Melanocyte of skin (primary cell): ENCODE results near the gene OR2A42. TPM values are rescaled to one million over a fixed set of nuclear protein-coding genes. Genes with fewer than 3 reads are reported as not detected.

Source experiments
- total RNA-seq, 2 donors: library from RNA; depleted of rRNA; stranded (reverse); fragments of >200 nt; gene quantifications; 2 replicates each; pipeline ENCODE4 v1.2.3, GENCODE V29; 2012

The OR2A42 gene
- not detected for total RNA-seq

GRCh38 chr7:144239365-144239764, at the start of gene OR2A42:
Gene OR2A42 (minus strand): TSS chr7:144239605. CDS start chr7:144232843, 6,762 bp downstream.

GRCh38 chr7:144269188-144269587, 29.8 kb upstream of the OR2A42 start, which contains the start of gene CTAGE8:
Gene CTAGE8 (minus strand): TSS chr7:144269288. CDS start chr7:144269250, 38 bp downstream.

GRCh38 chr7:144264692-144265091, 25.3 kb upstream of the OR2A42 start, which contains the start of gene OR2A7:
Gene OR2A7 (minus strand): TSS chr7:144264792. CDS start chr7:144259628, 5,164 bp downstream.

GRCh38 chr7:144195212-144195872, 44.1 kb downstream of the OR2A42 start, which contains the start of gene ARHGEF35:
Gene ARHGEF35 (minus strand): TSS chr7:144195833. CDS start chr7:144188383, 7,450 bp downstream.

GRCh38 chr7:144183166-144183565, 56.2 kb downstream of the OR2A42 start, which contains the start of gene CTAGE4:
Gene CTAGE4 (plus strand): TSS chr7:144183466. CDS start chr7:144183504, 38 bp downstream.

Other genes with a start within 250 kb of the OR2A42 start
- not detected for gene OR6B1, start 239.3 kb downstream of the OR2A42 start, total RNA-seq
- not detected for gene OR2A5, start 190.7 kb downstream of the OR2A42 start, total RNA-seq
- gene OR2A25, start 169.8 kb downstream of the OR2A42 start, total RNA-seq: not detected
- gene OR2A12, start 153.3 kb downstream of the OR2A42 start, total RNA-seq: not detected
- not detected for gene OR2A2, start 130.0 kb downstream of the OR2A42 start, total RNA-seq
- not detected for gene OR2A14, start 116.4 kb downstream of the OR2A42 start, total RNA-seq
- gene CTAGE4, start 56.1 kb downstream of the OR2A42 start, total RNA-seq: under 1 TPM; under 0.01 to 0.69 TPM
- 1 to 10 TPM in 1 of 2 donors, under 1 TPM in 1; 0.67 to 1.4 TPM for gene ARHGEF35, start 43.8 kb downstream of the OR2A42 start, total RNA-seq
- gene OR2A7, start 25.2 kb upstream of the OR2A42 start, total RNA-seq: 1 to 10 TPM in 1 of 2 donors, under 1 TPM in 1; 0.33 to 1.4 TPM
- 1 to 10 TPM in 1 of 2 donors, under 1 TPM in 1; 0.33 to 1.4 TPM for gene CTAGE8, start 29.7 kb upstream of the OR2A42 start, total RNA-seq
- under 1 TPM in 1 of 2 donors, not detected in 1; 0.34 TPM for gene OR2A1, start 72.8 kb upstream of the OR2A42 start, total RNA-seq
- gene ARHGEF5, start 115.8 kb upstream of the OR2A42 start, total RNA-seq: 1 to 10 TPM; 1.7 to 3.8 TPM
- gene NOBOX, start 164.1 kb upstream of the OR2A42 start, total RNA-seq: not detected